NB4 (cell line): ENCODE data around the gene CTNNA3.

Experiments
- CTCF ChIP-seq: IDR thresholded peaks from one replicate; pipeline ENCODE4 v1.5.1; 2012; ENCODE audit warnings: low read depth, low read length
- MYC ChIP-seq: IDR thresholded peaks from 2 replicates; pipeline ENCODE4 v1.6.1; 2011; ENCODE audit warnings: low read depth, low read length
- POLR2A ChIP-seq: IDR thresholded peaks from 2 replicates; pipeline ENCODE4 v1.6.1; 2011; ENCODE audit warnings: mild to moderate bottlenecking; ENCODE audit not compliant: insufficient read length; ENCODE audit errors: extremely low read depth

GRCh38 chr10:66929375-66929774, 766.6 kb downstream of the CTNNA3 start:
- TF ChIP-seq POLR2A: no peak
- no peak for TF ChIP-seq CTCF
- no peak for TF ChIP-seq MYC
